Measurements from ENCODE around the gene ZNF558. TPM values are rescaled to one million over a fixed set of nuclear protein-coding genes. Genes with fewer than 3 reads are reported as not detected.
"Not testable (repeated sequence)": the region's sequence is repeated elsewhere in the genome, so short reads cannot be mapped to it uniquely, and the experiment has no call there.

ZNF558 gene
- total RNA-seq, 1 experiment from 2014 or later = 16.5 TPM

- DNase-seq (ENCODE audit: low spot score) = no peak
Measured at GRCh38 chr19:8806661-8807060, 25.4 kb downstream of the ZNF558 start.

GRCh38 chr19:8794823-8795222 lies 37.3 kb downstream of the ZNF558 start:
- no peak for DNase-seq (ENCODE audit: low spot score)

- DNase-seq (ENCODE audit: low spot score) = not testable (repeated sequence)
Measured at GRCh38 chr19:8773587-8773986, 58.5 kb downstream of the ZNF558 start.

- DNase-seq (ENCODE audit: low spot score) = not testable (repeated sequence)
Measured at GRCh38 chr19:8769265-8769664, 62.8 kb downstream of the ZNF558 start.

- DNase-seq (ENCODE audit: low spot score) = not testable (repeated sequence)
Measured at GRCh38 chr19:8767257-8767656, 64.8 kb downstream of the ZNF558 start.

Other genes with a start within 250 kb of the ZNF558 start
- 0.62 and 0.83 TPM in 2 replicates for gene ADAMTS10, start 221.6 kb downstream of the ZNF558 start, total RNA-seq (2014; rRNA removed; shearing (Covaris generic))
- gene NFILZ, start 201.7 kb downstream of the ZNF558 start, total RNA-seq (2014; rRNA removed; shearing (Covaris generic)) = not detected in 2 replicates
- gene ACTL9, start 133.5 kb downstream of the ZNF558 start, total RNA-seq (2014; rRNA removed; shearing (Covaris generic)) = not detected in 2 replicates
- gene OR2Z1, start 110.7 kb downstream of the ZNF558 start, total RNA-seq (2014; rRNA removed; shearing (Covaris generic)) = not detected in 2 replicates
- not detected in 2 replicates for gene MBD3L1, start 73 bp upstream of the ZNF558 start, total RNA-seq (2014; rRNA removed; shearing (Covaris generic))
- gene MUC16, start 178.1 kb upstream of the ZNF558 start, total RNA-seq (2014; rRNA removed; shearing (Covaris generic)) = not detected in 2 replicates

All from H4 (cell line).